Small intestine (tissue), 7 donors: ENCODE results near the gene SAMD4B. TPM values are rescaled to one million over a fixed set of nuclear protein-coding genes. Genes with fewer than 3 reads are reported as not detected.
"Not testable (repeated sequence)": the region's sequence is repeated elsewhere in the genome, so short reads cannot be mapped to it uniquely, and the experiment has no call there.

Source experiments
- DNase-seq, 2 donors: peaks; one replicate each; pipeline versions ENCODE4 v3.0.0 to v3.0.0-alpha.2; 2013
- FAIRE-seq: peaks from 2 replicates; lab custom pipeline; 2012; peaks lifted over from hg19 to GRCh38; lab: Jason Lieb, UNC
- H3K27ac ChIP-seq, 3 donors: one replicate each; pipeline ENCODE4 v1.5.1; 2013; ENCODE audit warnings: low read length in 2 of 3, mild to moderate bottlenecking in 2 of 3, control low read depth in 1 of 3, inconsistent platforms in 1 of 3, low read depth in 1 of 3, moderate library complexity in 1 of 3
- H3K27me3 ChIP-seq, 3 donors: one replicate each; pipeline ENCODE4 v1.6.1; 2013; ENCODE audit warnings: low read length in 3 of 3, inconsistent platforms in 1 of 3; ENCODE audit not compliant: control insufficient read depth in 3 of 3, insufficient read depth in 3 of 3
- H3K36me3 ChIP-seq, 3 donors: one replicate each; pipeline ENCODE4 v1.6.1; 2013; ENCODE audit warnings: low read length in 3 of 3, inconsistent platforms in 1 of 3, low read depth in 1 of 3, mild to moderate bottlenecking in 1 of 3, moderate library complexity in 1 of 3; ENCODE audit not compliant: control insufficient read depth in 3 of 3, insufficient read depth in 2 of 3
- H3K4me1 ChIP-seq, 3 donors: one replicate each; pipeline ENCODE4 v1.6.1; 2013; ENCODE audit warnings: low read length in 2 of 3, inconsistent platforms in 1 of 3, low read depth in 1 of 3, mild to moderate bottlenecking in 1 of 3, moderate library complexity in 1 of 3; ENCODE audit not compliant: control insufficient read depth in 3 of 3, insufficient read depth in 2 of 3
- H3K4me3 ChIP-seq, 3 donors: one replicate each; pipeline ENCODE4 v1.5.1; 2013; ENCODE audit warnings: low read length in 3 of 3, control low read depth in 1 of 3, inconsistent platforms in 1 of 3, low read depth in 1 of 3, mild to moderate bottlenecking in 1 of 3, moderate library complexity in 1 of 3
- H3K9me3 ChIP-seq, 2 donors: one replicate each; pipeline ENCODE4 v1.6.1; 2013; ENCODE audit warnings: low read depth in 1 of 2, low read length in 1 of 2; ENCODE audit not compliant: control insufficient read depth in 2 of 2, insufficient read depth in 1 of 2
- WGBS, 3 donors: extraction: QIAGEN DNeasy Blood & Tissue Kit; methylation state at CpG; one replicate each; pipeline ENCODE4 v1.1.7; 2013; 5-methylcytosine and 5-hydroxymethylcytosine counted together
- polyA plus RNA-seq, 4 donors: library from polyadenylated mRNA; stranded (reverse) in 3 of 4; unstranded in 1 of 4; fragments of 200-250 nt in 3 of 4; fragments of 120-200 nt in 1 of 4; gene quantifications; one replicate each; pipeline versions ENCODE4 v1.2.1 to v1.2.3, GENCODE V29; 2013
- donor health status: healthy with polysubstance abuse.
- donor health status: control.
- donor health status: control.
- donor health status: Bipolar disorder and iron deficiency.
- donor health status: healthy.

SAMD4B gene
- polyA plus RNA-seq, 4 donors: 37.8 to 94.4 (median 56.8) TPM

DNA sequence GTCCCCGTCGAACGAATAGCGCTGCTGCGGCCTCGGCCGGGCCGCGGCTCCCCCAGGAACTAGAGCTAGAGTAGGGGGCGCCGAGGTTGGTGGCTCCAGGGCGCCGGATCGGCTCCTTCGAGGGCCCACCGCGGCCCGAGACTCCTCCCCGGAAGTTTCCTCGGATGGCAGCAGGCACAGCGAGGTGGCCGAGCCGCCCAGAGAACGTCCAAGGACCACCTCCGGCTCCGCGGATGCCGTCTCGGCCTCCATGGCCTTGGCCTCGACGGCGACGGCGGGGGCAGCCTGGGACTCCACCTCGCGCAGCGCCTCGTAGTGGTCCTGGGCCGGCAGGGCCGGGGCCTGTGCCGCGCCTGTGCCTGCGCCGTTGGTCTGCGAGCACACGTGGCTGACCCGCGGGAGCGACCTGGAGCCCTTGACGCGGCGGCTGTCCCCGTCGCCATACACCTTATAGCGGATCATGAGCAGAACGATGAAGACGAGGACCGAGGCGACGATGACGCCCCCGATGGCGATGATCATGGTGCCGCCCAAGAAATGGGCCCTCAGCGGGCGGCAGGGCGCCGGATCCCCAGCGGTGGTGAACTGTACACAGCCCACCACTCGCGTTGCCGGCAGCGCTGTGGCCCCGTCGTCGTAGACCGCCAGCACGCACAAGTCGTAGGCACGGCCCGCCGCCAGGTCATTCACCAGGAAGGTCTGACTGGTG, 34.2 kb upstream of the SAMD4B start:
- FAIRE-seq (no peak), DNase-seq (peak in 1 of 2 donors; percentile 44)
- Histone ChIP-seq H3K9me3 (peaks cover 0 to 3% of the 10 kb centered on the region in 2 donors), H3K27ac (no peak overlapping the region), H3K36me3 (no peaks in the 10 kb centered on the region), H3K4me3 (peak overlapping the region in 1 of 3 donors; percentile 32), H3K4me1 (peaks cover 0 to 24% (median 4%) of the 10 kb centered on the region in 3 donors), H3K27me3 (peaks cover 0 to 47% (median 3%) of the 10 kb centered on the region in 3 donors)
- WGBS, 3 donors: 12 to 30% (median 28%) methylated on average over 69 to 82 of the region's 82 CpGs

DNA sequence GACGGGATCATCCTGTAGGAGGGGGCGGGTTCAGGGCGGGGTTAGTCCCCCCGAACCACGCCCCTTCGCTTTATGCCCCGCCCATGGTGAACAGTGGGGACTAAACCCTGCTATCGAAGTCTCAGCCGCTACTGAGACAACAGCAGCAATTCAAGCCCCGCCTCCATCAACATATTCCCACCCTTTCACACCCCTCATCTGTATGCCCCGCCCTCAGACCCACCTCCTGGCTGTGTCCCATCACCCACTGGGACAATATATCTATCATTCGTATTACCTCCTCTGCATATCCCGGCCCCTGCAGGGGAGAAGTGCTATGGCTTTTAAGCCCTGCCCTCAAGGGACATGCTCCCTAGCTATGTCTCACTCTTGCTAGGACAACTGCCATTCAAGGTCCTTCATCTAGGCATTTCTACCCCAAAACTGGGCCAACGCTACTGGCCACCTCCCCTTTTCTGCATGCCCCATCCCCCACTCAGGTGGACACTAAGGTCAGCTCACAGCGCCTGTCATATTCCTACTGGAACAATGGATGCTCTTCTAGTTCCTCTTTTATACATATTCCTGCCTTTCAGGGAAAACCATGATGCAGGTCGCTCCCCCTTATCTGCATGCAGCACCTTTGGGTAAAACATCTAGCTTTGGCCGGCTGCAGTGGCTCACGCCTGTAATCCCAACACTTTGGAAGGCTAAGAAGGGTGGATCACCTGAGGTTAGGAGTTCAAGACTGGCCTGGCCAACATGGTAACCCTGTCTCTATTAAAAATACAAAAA, 33.5 kb upstream of the SAMD4B start:
- H3K27me3 ChIP-seq: peaks cover 0 to 43% (median 3%) of the 10 kb centered on the region in 3 donors
- H3K4me1 ChIP-seq: peaks cover 0 to 23% (median 4%) of the 10 kb centered on the region in 3 donors
- FAIRE-seq: no peak

DNA sequence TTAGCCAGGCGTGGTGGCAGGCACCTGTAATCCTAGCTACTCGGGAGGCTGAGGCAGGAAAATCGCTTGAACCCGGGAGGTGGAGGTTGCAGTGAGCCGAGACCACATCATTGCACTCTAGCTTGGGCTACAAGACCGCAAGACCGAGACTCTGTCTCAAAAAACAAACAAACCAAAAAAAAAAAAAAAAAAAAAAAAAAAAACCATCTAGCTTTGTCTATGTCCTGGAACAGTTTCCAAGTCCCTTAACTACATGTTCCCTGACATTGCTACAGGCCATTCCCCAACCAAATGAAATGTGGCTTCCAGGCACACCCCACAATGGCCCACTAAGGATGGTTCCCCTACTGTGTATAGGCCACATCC, 32.9 kb upstream of the SAMD4B start:
- not testable (repeated sequence) for H3K4me3 ChIP-seq, FAIRE-seq, H3K36me3 ChIP-seq, H3K9me3 ChIP-seq, DNase-seq, H3K27ac ChIP-seq
- 92 to 96% (median 94%) methylated on average over 7 of the region's 7 CpGs for WGBS, 3 donors
- Histone ChIP-seq H3K4me1 (peaks cover 0 to 21% (median 4%) of the 10 kb centered on the region in 3 donors), H3K27me3 (peaks cover 0 to 38% (median 3%) of the 10 kb centered on the region in 3 donors)

More for the DNA sequence above, 33.5 kb upstream of the SAMD4B start:
- Histone ChIP-seq H3K36me3 (peaks cover 0 to 2% (median 0%) of the 10 kb centered on the region in 3 donors), H3K4me3 (no peak overlapping the region), H3K27ac (no peak overlapping the region), H3K9me3 (peaks cover 0 to 3% of the 10 kb centered on the region in 2 donors)
- peak; percentile 39 to 55 for DNase-seq
- WGBS, 3 donors: 32 to 53% (median 52%) methylated on average over 18 of the region's 18 CpGs

DNA sequence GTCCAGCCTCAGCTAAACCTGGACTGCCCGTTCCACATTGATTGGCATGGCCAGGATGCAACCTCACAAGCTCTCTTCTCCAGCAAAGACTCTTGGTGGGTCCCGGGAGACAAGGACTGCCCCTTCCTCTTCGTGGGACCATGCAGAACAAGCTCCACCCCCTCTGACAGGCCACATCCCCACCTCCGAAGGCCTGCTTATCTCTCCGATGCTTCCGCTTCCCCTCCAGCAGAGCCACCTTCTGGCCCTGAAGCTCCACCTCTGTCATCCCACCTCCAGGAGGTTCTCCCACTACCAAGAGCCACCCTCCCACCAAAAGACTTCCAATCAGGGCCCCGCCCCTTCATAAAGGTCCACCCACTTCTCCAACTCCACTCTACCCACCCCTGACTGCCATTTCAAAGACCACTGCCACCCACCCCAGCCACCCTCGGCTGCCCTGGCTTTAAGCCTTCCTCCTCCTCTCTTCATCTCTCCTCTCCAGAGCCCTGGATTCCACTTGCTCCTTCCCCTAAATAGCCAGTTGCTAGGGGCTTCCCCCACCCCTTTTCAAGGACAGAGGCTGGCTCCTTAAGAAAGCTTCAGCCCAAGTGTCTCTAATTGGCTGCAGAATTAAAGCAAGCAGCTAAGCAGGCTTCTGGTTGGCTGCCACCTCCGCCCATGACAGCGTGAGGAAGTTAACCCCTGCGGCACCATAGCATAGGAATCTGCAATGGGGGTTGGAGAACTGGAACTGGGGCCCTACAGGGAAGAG, 31.5 kb upstream of the SAMD4B start:
- no peak for FAIRE-seq
- peaks cover 0 to 6% (median 0%) of the 10 kb centered on the region in 3 donors for H3K36me3 ChIP-seq
- peaks cover 0 to 18% (median 4%) of the 10 kb centered on the region in 3 donors for H3K4me1 ChIP-seq
- 70 to 74% (median 71%) methylated on average over 11 of the region's 11 CpGs for WGBS, 3 donors
- H3K27ac ChIP-seq: no peak overlapping the region
- peaks cover 0 to 3% of the 10 kb centered on the region in 2 donors for H3K9me3 ChIP-seq
- no peak overlapping the region for H3K4me3 ChIP-seq
- no peak for DNase-seq
- H3K27me3 ChIP-seq: peaks cover 0 to 31% (median 3%) of the 10 kb centered on the region in 3 donors

DNA sequence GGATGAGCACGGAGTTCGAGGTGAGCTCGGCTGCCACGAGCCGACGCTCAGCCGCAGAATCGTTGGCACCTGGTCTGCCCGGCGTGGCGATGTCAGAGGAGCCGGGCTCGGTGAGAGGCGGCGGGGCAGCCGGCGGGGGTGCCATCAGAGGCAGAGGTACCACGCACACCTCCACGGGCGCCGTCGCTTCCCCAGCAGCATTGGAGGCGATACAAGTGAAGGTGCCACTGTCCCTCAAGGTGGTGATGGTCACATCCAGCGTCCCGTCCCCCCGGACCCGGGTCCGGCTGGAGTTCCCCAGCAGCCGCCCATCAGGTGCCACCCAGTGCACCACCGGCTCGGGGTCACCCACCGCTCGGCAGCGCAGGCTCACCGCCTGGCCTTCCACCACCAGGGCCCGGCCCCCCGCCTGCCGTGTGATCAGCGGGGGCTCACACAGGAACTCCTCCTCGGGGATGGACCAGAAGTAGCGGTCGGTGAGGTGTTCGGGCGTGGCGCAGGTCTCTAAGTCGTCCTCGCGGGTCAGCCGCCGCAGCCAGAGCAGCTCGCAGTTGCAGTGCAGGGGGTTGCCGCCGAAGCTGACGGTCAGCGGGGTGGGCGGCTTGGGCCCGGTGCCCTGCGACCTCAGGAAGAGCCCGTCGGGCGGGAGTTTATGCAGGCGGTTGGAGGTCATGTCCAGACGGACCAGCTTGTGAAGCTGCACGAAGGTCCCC, 28.0 kb upstream of the SAMD4B start:
- Histone ChIP-seq H3K27ac (no peak overlapping the region), H3K27me3 (peaks cover 0 to 3% (median 0%) of the 10 kb centered on the region in 3 donors), H3K4me1 (no peaks in the 10 kb centered on the region), H3K36me3 (peaks cover 0 to 6% (median 2%) of the 10 kb centered on the region in 3 donors), H3K4me3 (no peak overlapping the region), H3K9me3 (no peaks in the 10 kb centered on the region)
- DNase-seq (no peak), FAIRE-seq (no peak)
- WGBS, 3 donors: 95 to 96% (median 95%) methylated on average over 56 to 64 of the region's 64 CpGs

DNA sequence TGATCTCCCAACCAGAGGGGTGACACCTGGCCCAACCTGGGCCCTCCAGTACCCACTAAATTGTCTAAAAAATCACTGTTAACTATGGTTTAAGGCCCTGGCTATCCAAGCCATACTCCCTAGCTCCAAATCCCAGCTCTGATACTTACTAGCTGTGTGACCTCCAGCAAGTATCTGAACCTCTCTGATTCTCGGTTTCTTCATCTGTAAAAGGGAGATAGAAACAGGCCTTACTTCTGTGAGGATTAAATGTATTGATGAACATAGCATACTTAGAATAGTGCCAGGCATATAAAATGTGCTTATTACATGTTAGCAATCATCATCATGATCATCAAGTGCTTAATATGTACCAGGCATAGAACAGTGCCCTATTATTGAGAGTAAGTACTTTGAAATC, 26.3 kb upstream of the SAMD4B start:
- H3K27me3 ChIP-seq: peaks cover 0 to 13% (median 0%) of the 10 kb centered on the region in 3 donors
- FAIRE-seq (no peak), DNase-seq (no peak)
- H3K9me3 ChIP-seq: no peaks in the 10 kb centered on the region
- H3K4me1 ChIP-seq: no peaks in the 10 kb centered on the region
- 94 to 100% (median 95%) methylated on average over 1 of the region's 1 CpG for WGBS, 3 donors
- H3K27ac ChIP-seq: no peak overlapping the region
- H3K4me3 ChIP-seq: no peak overlapping the region
- peaks cover 0 to 6% (median 2%) of the 10 kb centered on the region in 3 donors for H3K36me3 ChIP-seq

DNA sequence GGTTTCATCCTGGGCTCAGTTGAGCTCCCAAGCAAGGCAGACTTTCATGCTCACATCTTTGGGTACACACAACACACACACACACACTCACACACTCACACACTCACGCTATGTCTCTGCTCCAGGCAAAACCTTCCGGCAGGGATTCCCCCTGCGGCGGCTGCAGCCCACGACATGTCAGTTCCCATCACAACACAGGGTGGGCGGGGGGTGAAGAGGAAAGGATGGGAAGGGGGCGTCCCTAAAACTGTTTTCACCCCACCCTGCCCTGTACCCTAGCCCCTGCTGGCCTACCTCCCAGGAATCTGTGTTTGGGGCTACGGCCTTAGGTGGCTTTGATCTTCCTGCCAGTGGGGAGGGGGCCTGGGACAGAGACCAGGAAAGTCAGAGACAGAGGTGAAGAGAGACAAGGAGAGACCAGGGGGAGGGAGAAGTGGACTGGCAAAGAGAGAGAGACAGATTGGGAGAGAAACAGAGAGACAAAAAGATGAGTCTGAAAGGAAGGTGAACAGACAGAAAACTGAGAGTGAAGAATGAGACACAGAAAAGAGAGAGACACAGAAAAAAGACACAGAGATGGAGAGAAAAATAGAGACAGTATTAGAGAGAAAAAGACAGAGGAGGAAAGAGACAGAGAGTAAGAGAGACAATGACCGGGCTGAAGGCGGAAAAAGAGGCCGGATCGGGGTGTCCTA, 25.4 kb upstream of the SAMD4B start:
- DNase-seq (no peak), FAIRE-seq (no peak)
- Histone ChIP-seq H3K27me3 (peaks cover 0 to 22% (median 0%) of the 10 kb centered on the region in 3 donors), H3K36me3 (peaks cover 0 to 6% (median 2%) of the 10 kb centered on the region in 3 donors), H3K27ac (no peak overlapping the region), H3K4me3 (no peak overlapping the region), H3K4me1 (no peaks in the 10 kb centered on the region), H3K9me3 (no peaks in the 10 kb centered on the region)
- 88 to 96% (median 90%) methylated on average over 12 of the region's 12 CpGs for WGBS, 3 donors
